HEK293 (cell line): ENCODE data around the gene MYOF.

Source experiments
- CTCF ChIA-PET: fragments of 350-600 bp; formaldehyde crosslinking; extraction: SDS; loops from one replicate; lab custom pipeline; 2021; ENCODE audit warnings: antibody characterized with exemption; lab: Yijun Ruan, JAX
- POLR2A ChIA-PET: fragments of 300-600 bp; formaldehyde crosslinking; extraction: SDS; loops from one replicate; lab custom pipeline; 2020; ENCODE audit warnings: antibody characterized with exemption, inconsistent platforms; lab: Yijun Ruan, JAX
- H3K27ac ChIP-seq: fragments of 200-500 bp; sonication (Bioruptor generic); 2 replicates; pipeline ENCODE4 v1.5.1; 2014; ENCODE audit warnings: low read depth, low read length, control low read depth, inconsistent platforms; ENCODE audit errors: extremely low read depth
- H3K36me3 ChIP-seq, 2 experiments: fragments of 200-500 bp in 1 of 2; sonication (Bioruptor generic) in 1 of 2; 1 replicate in 1 of 2; 2 replicates in 1 of 2; pipeline ENCODE4 v1.5.1; 2014 to 2017; ENCODE audit warnings: inconsistent platforms in 2 of 2, low read length in 2 of 2; ENCODE audit not compliant: control insufficient read depth in 2 of 2, insufficient read depth in 1 of 2
- H3K4me1 ChIP-seq: fragments of 200-500 bp; sonication (Bioruptor generic); 2 replicates; pipeline ENCODE4 v1.5.1; 2014; ENCODE audit warnings: mild to moderate bottlenecking, low read length, inconsistent platforms; ENCODE audit not compliant: control insufficient read depth, insufficient read depth
- H3K4me3 ChIP-seq: 2 replicates; pipeline ENCODE4 v1.5.1; 2011; ENCODE audit warnings: low read depth, mild to moderate bottlenecking, control low read depth, low read length, moderate library complexity
- H3K9me3 ChIP-seq: fragments of 200-500 bp; sonication (Bioruptor generic); 2 replicates; pipeline ENCODE4 v1.5.1; 2014; ENCODE audit warnings: low read depth, low read length, inconsistent platforms; ENCODE audit not compliant: control insufficient read depth, insufficient read depth
- KLF1 ChIP-seq: fragments of 450-650 bp; formaldehyde crosslinking; IDR thresholded peaks from 2 replicates; pipeline ENCODE4 v1.5.1; 2016; ENCODE audit warnings: missing biosample characterization, missing genetic modification characterization
- RBAK ChIP-seq: fragments of 450-650 bp; formaldehyde crosslinking; IDR thresholded peaks from 2 replicates; pipeline ENCODE4 v1.5.1; 2016; ENCODE audit warnings: missing biosample characterization, missing genetic modification characterization
- SP7 ChIP-seq: fragments of 450-650 bp; formaldehyde crosslinking; IDR thresholded peaks from 2 replicates; pipeline ENCODE4 v1.5.1; 2016; ENCODE audit warnings: missing biosample characterization, missing genetic modification characterization
- WT1 ChIP-seq: fragments of 450-650 bp; formaldehyde crosslinking; IDR thresholded peaks from 2 replicates; pipeline ENCODE4 v1.5.1; 2016; ENCODE audit warnings: missing biosample characterization, missing genetic modification characterization
- ZNF121 ChIP-seq: fragments of 450-650 bp; formaldehyde crosslinking; IDR thresholded peaks from 2 replicates; pipeline ENCODE4 v1.5.1; 2016; ENCODE audit warnings: missing biosample characterization, missing genetic modification characterization
- ZNF16 ChIP-seq: fragments of 450-650 bp; formaldehyde crosslinking; IDR thresholded peaks from 2 replicates; pipeline ENCODE4 v1.5.1; 2016; ENCODE audit warnings: low read depth, missing biosample characterization, missing genetic modification characterization
- ZNF341 ChIP-seq: fragments of 450-650 bp; formaldehyde crosslinking; IDR thresholded peaks from 2 replicates; pipeline ENCODE4; 2016; ENCODE audit warnings: low read depth, missing biosample characterization, missing genetic modification characterization
- ZNF521 ChIP-seq: fragments of 450-650 bp; formaldehyde crosslinking; IDR thresholded peaks from 2 replicates; pipeline ENCODE4 v1.5.1; 2017; ENCODE audit warnings: missing biosample characterization, mild to moderate bottlenecking, missing genetic modification characterization
- ZNF610 ChIP-seq: fragments of 450-650 bp; formaldehyde crosslinking; IDR thresholded peaks from 2 replicates; pipeline ENCODE4 v1.5.1; 2016; ENCODE audit warnings: missing biosample characterization, missing genetic modification characterization, borderline replicate concordance
- TF ChIP-seq, protein P1 (sequence below): fragments of 450-650 bp; formaldehyde crosslinking; IDR thresholded peaks from 2 replicates; pipeline ENCODE4 v1.5.1; 2016; ENCODE audit warnings: missing biosample characterization, missing genetic modification characterization, borderline replicate concordance
- TF ChIP-seq, protein P2 (sequence below): fragments of 450-650 bp; formaldehyde crosslinking; IDR thresholded peaks from 2 replicates; pipeline ENCODE4 v1.5.1; 2016; ENCODE audit warnings: missing biosample characterization, missing genetic modification characterization
- TF ChIP-seq, protein P3 (sequence below): fragments of 450-650 bp; formaldehyde crosslinking; IDR thresholded peaks from 2 replicates; pipeline ENCODE4 v1.5.1; 2017; ENCODE audit warnings: missing biosample characterization, missing genetic modification characterization

MYOF gene

DNA sequence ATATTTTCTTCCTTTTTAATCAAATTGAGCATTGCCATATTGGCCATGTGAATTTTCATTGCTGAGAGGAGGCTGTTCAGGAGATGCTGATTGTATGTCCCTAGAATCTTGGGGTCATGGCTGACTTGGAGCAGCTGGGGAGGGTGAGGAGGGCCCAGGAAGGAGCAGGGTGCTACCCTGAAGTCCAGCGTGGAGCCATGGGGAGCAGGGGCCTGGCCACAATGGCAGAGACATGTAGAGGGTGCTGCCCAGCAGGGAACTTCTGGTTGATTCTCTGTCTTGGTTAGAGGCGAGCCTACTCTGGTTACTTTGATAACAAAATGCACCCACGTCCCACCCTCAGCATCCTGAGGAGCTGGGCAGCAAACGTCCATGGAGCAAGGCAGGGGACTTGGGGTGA lies 186.0 kb downstream of the MYOF start:
- POLR2A ChIA-PET, result no interaction called here
- H3K4me3 ChIP-seq, result no peak overlapping the region
- TF ChIP-seq ZNF16, result no peak
- no peak for TF ChIP-seq ZNF610
- TF ChIP-seq, protein P1, sequence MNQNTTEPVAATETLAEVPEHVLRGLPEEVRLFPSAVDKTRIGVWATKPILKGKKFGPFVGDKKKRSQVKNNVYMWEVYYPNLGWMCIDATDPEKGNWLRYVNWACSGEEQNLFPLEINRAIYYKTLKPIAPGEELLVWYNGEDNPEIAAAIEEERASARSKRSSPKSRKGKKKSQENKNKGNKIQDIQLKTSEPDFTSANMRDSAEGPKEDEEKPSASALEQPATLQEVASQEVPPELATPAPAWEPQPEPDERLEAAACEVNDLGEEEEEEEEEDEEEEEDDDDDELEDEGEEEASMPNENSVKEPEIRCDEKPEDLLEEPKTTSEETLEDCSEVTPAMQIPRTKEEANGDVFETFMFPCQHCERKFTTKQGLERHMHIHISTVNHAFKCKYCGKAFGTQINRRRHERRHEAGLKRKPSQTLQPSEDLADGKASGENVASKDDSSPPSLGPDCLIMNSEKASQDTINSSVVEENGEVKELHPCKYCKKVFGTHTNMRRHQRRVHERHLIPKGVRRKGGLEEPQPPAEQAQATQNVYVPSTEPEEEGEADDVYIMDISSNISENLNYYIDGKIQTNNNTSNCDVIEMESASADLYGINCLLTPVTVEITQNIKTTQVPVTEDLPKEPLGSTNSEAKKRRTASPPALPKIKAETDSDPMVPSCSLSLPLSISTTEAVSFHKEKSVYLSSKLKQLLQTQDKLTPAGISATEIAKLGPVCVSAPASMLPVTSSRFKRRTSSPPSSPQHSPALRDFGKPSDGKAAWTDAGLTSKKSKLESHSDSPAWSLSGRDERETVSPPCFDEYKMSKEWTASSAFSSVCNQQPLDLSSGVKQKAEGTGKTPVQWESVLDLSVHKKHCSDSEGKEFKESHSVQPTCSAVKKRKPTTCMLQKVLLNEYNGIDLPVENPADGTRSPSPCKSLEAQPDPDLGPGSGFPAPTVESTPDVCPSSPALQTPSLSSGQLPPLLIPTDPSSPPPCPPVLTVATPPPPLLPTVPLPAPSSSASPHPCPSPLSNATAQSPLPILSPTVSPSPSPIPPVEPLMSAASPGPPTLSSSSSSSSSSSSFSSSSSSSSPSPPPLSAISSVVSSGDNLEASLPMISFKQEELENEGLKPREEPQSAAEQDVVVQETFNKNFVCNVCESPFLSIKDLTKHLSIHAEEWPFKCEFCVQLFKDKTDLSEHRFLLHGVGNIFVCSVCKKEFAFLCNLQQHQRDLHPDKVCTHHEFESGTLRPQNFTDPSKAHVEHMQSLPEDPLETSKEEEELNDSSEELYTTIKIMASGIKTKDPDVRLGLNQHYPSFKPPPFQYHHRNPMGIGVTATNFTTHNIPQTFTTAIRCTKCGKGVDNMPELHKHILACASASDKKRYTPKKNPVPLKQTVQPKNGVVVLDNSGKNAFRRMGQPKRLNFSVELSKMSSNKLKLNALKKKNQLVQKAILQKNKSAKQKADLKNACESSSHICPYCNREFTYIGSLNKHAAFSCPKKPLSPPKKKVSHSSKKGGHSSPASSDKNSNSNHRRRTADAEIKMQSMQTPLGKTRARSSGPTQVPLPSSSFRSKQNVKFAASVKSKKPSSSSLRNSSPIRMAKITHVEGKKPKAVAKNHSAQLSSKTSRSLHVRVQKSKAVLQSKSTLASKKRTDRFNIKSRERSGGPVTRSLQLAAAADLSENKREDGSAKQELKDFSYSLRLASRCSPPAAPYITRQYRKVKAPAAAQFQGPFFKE, result no peak
- no peaks in the 10 kb centered on the region for H3K36me3 ChIP-seq
- no peaks in the 10 kb centered on the region for H3K9me3 ChIP-seq
- CTCF ChIA-PET, result interaction anchor here (0.6 to 1.4 kb wide), 6 partner anchors 57 to 409 kb away, joined by 3 to 4 read pairs (median 4); no protein-coding TSS in a partner anchor
- no peak overlapping the region for H3K27ac ChIP-seq
- H3K4me1 ChIP-seq, result no peaks in the 10 kb centered on the region

DNA sequence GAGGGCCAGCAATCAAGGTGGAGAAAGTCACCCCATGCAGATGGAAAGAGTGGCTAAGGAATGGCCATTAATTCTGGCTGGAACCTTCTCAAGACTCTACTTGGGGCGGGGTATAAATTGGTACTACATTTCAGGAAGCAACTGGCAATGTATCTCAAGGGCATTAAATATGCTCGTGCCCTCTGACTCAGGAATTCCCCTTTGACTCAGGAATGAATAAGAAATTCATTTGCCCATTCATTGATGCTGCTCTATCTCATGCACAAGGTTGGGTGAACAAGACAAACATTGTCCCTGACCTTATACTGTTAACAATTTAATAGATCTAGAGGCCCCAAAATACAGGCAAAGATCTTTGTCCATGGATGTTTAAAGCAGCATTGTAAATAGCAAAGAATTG lies 188.1 kb downstream of the MYOF start:
- Histone ChIP-seq H3K9me3 (no peaks in the 10 kb centered on the region), H3K36me3 (no peaks in the 10 kb centered on the region), H3K4me3 (no peak overlapping the region), H3K4me1 (no peaks in the 10 kb centered on the region), H3K27ac (no peak overlapping the region)
- ChIA-PET CTCF (no interaction called here), POLR2A (no interaction called here)
- TF ChIP-seq ZNF121 (no peak), SP7 (no peak)
- TF ChIP-seq, protein P2, sequence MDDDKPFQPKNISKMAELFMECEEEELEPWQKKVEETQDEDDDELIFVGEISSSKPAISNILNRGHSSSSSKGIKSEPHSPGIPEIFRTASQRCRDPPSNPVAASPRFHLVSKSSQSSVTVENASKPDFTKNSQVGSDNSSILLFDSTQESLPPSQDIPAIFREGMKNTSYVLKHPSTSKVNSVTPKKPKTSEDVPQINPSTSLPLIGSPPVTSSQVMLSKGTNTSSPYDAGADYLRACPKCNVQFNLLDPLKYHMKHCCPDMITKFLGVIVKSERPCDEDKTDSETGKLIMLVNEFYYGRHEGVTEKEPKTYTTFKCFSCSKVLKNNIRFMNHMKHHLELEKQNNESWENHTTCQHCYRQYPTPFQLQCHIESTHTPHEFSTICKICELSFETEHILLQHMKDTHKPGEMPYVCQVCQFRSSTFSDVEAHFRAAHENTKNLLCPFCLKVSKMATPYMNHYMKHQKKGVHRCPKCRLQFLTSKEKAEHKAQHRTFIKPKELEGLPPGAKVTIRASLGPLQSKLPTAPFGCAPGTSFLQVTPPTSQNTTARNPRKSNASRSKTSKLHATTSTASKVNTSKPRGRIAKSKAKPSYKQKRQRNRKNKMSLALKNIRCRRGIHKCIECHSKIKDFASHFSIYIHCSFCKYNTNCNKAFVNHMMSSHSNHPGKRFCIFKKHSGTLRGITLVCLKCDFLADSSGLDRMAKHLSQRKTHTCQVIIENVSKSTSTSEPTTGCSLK (tag by site-specific recombination), result no peak
- TF ChIP-seq, protein P3, sequence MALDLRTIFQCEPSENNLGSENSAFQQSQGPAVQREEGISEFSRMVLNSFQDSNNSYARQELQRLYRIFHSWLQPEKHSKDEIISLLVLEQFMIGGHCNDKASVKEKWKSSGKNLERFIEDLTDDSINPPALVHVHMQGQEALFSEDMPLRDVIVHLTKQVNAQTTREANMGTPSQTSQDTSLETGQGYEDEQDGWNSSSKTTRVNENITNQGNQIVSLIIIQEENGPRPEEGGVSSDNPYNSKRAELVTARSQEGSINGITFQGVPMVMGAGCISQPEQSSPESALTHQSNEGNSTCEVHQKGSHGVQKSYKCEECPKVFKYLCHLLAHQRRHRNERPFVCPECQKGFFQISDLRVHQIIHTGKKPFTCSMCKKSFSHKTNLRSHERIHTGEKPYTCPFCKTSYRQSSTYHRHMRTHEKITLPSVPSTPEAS (tag by site-specific recombination), result no peak

DNA sequence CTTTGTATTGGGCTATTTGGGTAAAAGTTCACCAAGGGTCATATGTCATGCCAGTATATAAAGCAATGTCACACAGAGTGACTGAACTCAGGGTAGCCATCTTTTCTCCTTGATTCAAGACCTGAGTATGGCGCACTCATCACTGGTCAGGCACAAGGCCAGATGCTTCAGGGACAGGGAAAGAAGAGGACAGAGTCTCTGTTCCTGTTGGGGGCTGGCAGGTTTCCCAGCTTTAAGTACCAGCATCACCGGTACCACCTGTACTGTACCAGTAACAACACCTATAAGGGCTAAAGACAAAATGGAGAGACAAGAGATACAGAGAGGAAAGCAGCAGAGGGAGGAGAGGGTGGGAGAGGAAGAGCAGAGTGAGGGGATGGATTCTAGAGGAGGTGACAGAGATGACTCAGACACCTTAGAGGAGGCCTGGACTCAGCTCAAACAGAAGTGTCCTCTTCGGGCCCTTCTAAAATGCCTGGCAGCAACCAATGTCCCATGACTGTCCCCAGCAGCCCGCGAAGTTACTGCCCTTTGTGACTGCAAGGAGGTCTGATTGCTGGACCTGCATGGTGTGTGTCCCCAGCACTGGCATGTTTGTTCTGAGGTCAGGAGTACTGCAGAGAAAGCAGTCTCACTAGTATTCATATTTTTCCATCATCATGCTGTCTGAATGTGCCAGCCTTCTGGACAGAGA lies 191.3 kb downstream of the MYOF start:
- H3K9me3 ChIP-seq, result no peaks in the 10 kb centered on the region
- no peak overlapping the region for H3K4me3 ChIP-seq
- ChIA-PET POLR2A (no interaction called here), CTCF (interaction anchor here (0.6 to 4.4 kb wide), 10 partner anchors 17 to 326 kb away, joined by 3 to 23 read pairs (median 4); no protein-coding TSS in a partner anchor)
- TF ChIP-seq ZNF341 (tag by site-specific recombination), result peak; percentile 55
- TF ChIP-seq WT1 (tag by site-specific recombination), result no peak
- no peak for TF ChIP-seq RBAK (tag by site-specific recombination)
- TF ChIP-seq ZNF521 (tag by site-specific recombination), result no peak
- no peak for TF ChIP-seq KLF1 (tag by site-specific recombination)
- H3K4me1 ChIP-seq, result no peaks in the 10 kb centered on the region
- H3K36me3 ChIP-seq, result no peaks in the 10 kb centered on the region
- H3K27ac ChIP-seq, result no peak overlapping the region
